Thoracic aorta (tissue), 2 donors: Measurements from ENCODE around the gene PERM1. TPM values are rescaled to one million over a fixed set of nuclear protein-coding genes. Genes with fewer than 3 reads are reported as not detected.
A peak's percentile ranks its signal among the peaks of the same experiment; 100 is the strongest.

Experiments used
- ATAC-seq: fragments of 150-250 bp; one replicate; pipeline ENCODE4 v1.8.0; 2017; ENCODE audit warnings: low read depth; ENCODE audit not compliant: insufficient number of reproducible peaks, low FRiP score
- DNase-seq: peaks from one replicate; pipeline ENCODE4 v3.0.0-alpha.2; 2020; ENCODE audit warnings: low spot score
- H3K27ac ChIP-seq, 2 donors: fragments of 200-600 bp; sonication (generic); 1 replicate in 1 of 2; 2 replicates in 1 of 2; pipeline ENCODE4 v1.5.1; 2016; ENCODE audit warnings: mild to moderate bottlenecking in 2 of 2, moderate library complexity in 2 of 2
- H3K27me3 ChIP-seq: fragments of 200-600 bp; sonication (generic); replicated peaks from 2 replicates; pipeline ENCODE4 v1.6.0; 2016; ENCODE audit warnings: mild to moderate bottlenecking; ENCODE audit not compliant: insufficient read depth
- H3K36me3 ChIP-seq: fragments of 200-600 bp; sonication (generic); one replicate; pipeline ENCODE4 v1.5.1; 2016
- H3K4me1 ChIP-seq, 2 donors: fragments of 200-600 bp; sonication (generic); 1 replicate in 1 of 2; 2 replicates in 1 of 2; pipeline versions ENCODE4 v1.5.1 to v1.6.0; 2016; ENCODE audit warnings: low read depth in 2 of 2, mild to moderate bottlenecking in 1 of 2; ENCODE audit not compliant: control insufficient read depth in 1 of 2
- H3K4me3 ChIP-seq: fragments of 200-600 bp; sonication (generic); 2 replicates; pipeline ENCODE4 v1.5.1; 2016; ENCODE audit warnings: mild to moderate bottlenecking
- H3K9me3 ChIP-seq: fragments of 200-600 bp; sonication (generic); 2 replicates; pipeline ENCODE4 v1.5.1; 2016
- CTCF ChIP-seq: fragments of 200-600 bp; sonication (generic); IDR thresholded peaks from one replicate; pipeline ENCODE4 v1.5.1; 2019; ENCODE audit warnings: antibody characterized with exemption
- total RNA-seq, 2 donors: library from RNA; depleted of rRNA; stranded (reverse); fragments of >200 nt; gene quantifications; one replicate each; pipeline versions ENCODE4 v1.1.0 to v1.2.3, GENCODE V29; 2016

Gene PERM1
- total RNA-seq, 2 donors from 2014 or later: 0.54 to 0.99 TPM

- Histone ChIP-seq H3K4me1 (peaks cover 13 to 26% of the 10 kb centered on the region in 2 donors), H3K27ac (no peak overlapping the region), H3K27me3 (no peaks in the 10 kb centered on the region), H3K9me3 (no peaks in the 10 kb centered on the region), H3K4me3 (no peak overlapping the region), H3K36me3 (no peaks in the 10 kb centered on the region)
- DNase-seq (no peak), ATAC-seq (no peak)
- TF ChIP-seq CTCF: no peak
These were observed 18.0 kb downstream of the PERM1 start for GRCh38 chr1:963746-964525.

GRCh38 chr1:963301-963651 is 18.6 kb downstream of the PERM1 start:
- no peak for TF ChIP-seq CTCF
- Histone ChIP-seq H3K27ac (no peak overlapping the region), H3K4me1 (peaks cover 16 to 31% of the 10 kb centered on the region in 2 donors), H3K9me3 (no peaks in the 10 kb centered on the region), H3K4me3 (no peak overlapping the region), H3K27me3 (no peaks in the 10 kb centered on the region), H3K36me3 (no peaks in the 10 kb centered on the region)
- ATAC-seq (no peak), DNase-seq (no peak)

GRCh38 chr1:962381-963300 is 19.3 kb downstream of the PERM1 start:
- no peak for ATAC-seq
- H3K27me3 ChIP-seq: no peaks in the 10 kb centered on the region
- DNase-seq: no peak
- H3K4me3 ChIP-seq: no peak overlapping the region
- no peak for TF ChIP-seq CTCF
- no peaks in the 10 kb centered on the region for H3K36me3 ChIP-seq
- no peaks in the 10 kb centered on the region for H3K9me3 ChIP-seq
- no peak overlapping the region for H3K27ac ChIP-seq
- H3K4me1 ChIP-seq: peaks cover 19 to 37% of the 10 kb centered on the region in 2 donors

GRCh38 chr1:961132-961669 is 20.7 kb downstream of the PERM1 start:
- no peak for ATAC-seq
- no peaks in the 10 kb centered on the region for H3K27me3 ChIP-seq
- no peaks in the 10 kb centered on the region for H3K9me3 ChIP-seq
- H3K4me3 ChIP-seq: peak overlapping the region; percentile 87
- no peak for TF ChIP-seq CTCF
- H3K36me3 ChIP-seq: peaks cover 9% of the 10 kb centered on the region
- no peak overlapping the region for H3K27ac ChIP-seq
- no peak for DNase-seq
- peaks cover 19 to 40% of the 10 kb centered on the region in 2 donors for H3K4me1 ChIP-seq
